WTC11 (cell line): ENCODE measurements around the gene CMYA5. TPM values are rescaled to one million over a fixed set of nuclear protein-coding genes. Genes with fewer than 3 reads are reported as not detected.

Source experiments
- ATAC-seq: fragments of 200-7000 bp; cut with Tn5 transposase; 2 replicates; pipeline ENCODE4 v1.10.0; 2021; ENCODE audit warnings: mild to moderate bottlenecking, moderate library complexity
- CTCF ChIA-PET: fragments of 300-600 bp; sonication (Branson Sonifier 250); formaldehyde crosslinking; loops from one replicate; lab custom pipeline; 2021; ENCODE audit warnings: antibody characterized with exemption; lab: Charles Lee
- POLR2A ChIA-PET: fragments of 350-600 bp; sonication (Branson Sonifier 250); formaldehyde crosslinking; loops from one replicate; lab custom pipeline; 2021; ENCODE audit warnings: antibody characterized with exemption; lab: Charles Lee
- DNase-seq: peaks from one replicate; pipeline ENCODE4 v3.0.0; 2021; ENCODE audit warnings: low spot score
- H3K27ac Mint-ChIP-seq: 2 replicates; pipeline ENCODE4 v1.8.0; 2021; ENCODE audit warnings: mixed read lengths
- H3K27me3 Mint-ChIP-seq: 2 replicates; pipeline ENCODE4 v1.8.0; 2021; ENCODE audit warnings: low read depth, mild to moderate bottlenecking, moderate library complexity, mixed read lengths
- H3K36me3 Mint-ChIP-seq: 2 replicates; pipeline ENCODE4 v1.8.0; 2021; ENCODE audit warnings: mixed read lengths
- H3K4me1 Mint-ChIP-seq: 2 replicates; pipeline ENCODE4 v1.8.0; 2022; ENCODE audit warnings: mixed read lengths
- H3K4me3 Mint-ChIP-seq: 2 replicates; pipeline ENCODE4 v1.8.0; 2021; ENCODE audit warnings: mild to moderate bottlenecking, moderate library complexity, mixed read lengths
- H3K9me3 Mint-ChIP-seq: 2 replicates; pipeline ENCODE4 v1.8.0; 2021; ENCODE audit warnings: mixed read lengths
- CREB1 ChIP-seq: sonication (generic); formaldehyde crosslinking; IDR thresholded peaks from 2 replicates; pipeline ENCODE4 v1.8.0; 2023; ENCODE audit warnings: mild to moderate bottlenecking, missing genetic modification reagents
- EMX1 ChIP-seq: fragments of 250-450 bp; sonication (Bioruptor Pico); IDR thresholded peaks from 2 replicates; pipeline ENCODE4 v1.8.0; 2021; ENCODE audit warnings: mild to moderate bottlenecking
- HMGA2 ChIP-seq: fragments of 250-450 bp; sonication (Bioruptor Pico); IDR thresholded peaks from 2 replicates; pipeline ENCODE4 v1.4.0; 2021; ENCODE audit warnings: mild to moderate bottlenecking, moderate library complexity
- NFE2L1 ChIP-seq: sonication (generic); formaldehyde crosslinking; IDR thresholded peaks from 2 replicates; pipeline ENCODE4 v1.8.1; 2023; ENCODE audit warnings: missing genetic modification reagents
- NFYB ChIP-seq: sonication (generic); formaldehyde crosslinking; conservative IDR thresholded peaks from 2 replicates; pipeline ENCODE4 v1.8.0; 2022; ENCODE audit warnings: low read depth, missing genetic modification reagents
- SMAD4 ChIP-seq: sonication (generic); formaldehyde crosslinking; IDR thresholded peaks from 2 replicates; pipeline ENCODE4 v1.8.0; 2022; ENCODE audit warnings: mild to moderate bottlenecking, missing genetic modification reagents
- total RNA-seq: library from RNA; stranded (reverse); gene quantifications from 3 replicates; pipeline ENCODE4 v1.2.3, GENCODE V29; 2021
- TF ChIP-seq, protein P1 (sequence below): sonication (generic); formaldehyde crosslinking; IDR thresholded peaks from 2 replicates; pipeline ENCODE4 v1.8.0; 2022; ENCODE audit warnings: mild to moderate bottlenecking, missing genetic modification reagents
- TF ChIP-seq, protein P2 (sequence below): sonication (generic); formaldehyde crosslinking; IDR thresholded peaks from 2 replicates; pipeline ENCODE4 v1.8.1; 2023; ENCODE audit warnings: mild to moderate bottlenecking, missing genetic modification reagents, moderate library complexity
- TF ChIP-seq, protein P3 (sequence below): fragments of 250-450 bp; sonication (Bioruptor Pico); IDR thresholded peaks from 2 replicates; pipeline ENCODE4 v2.1.2; 2022; ENCODE audit warnings: mild to moderate bottlenecking, moderate library complexity
- TF ChIP-seq, protein P4 (sequence below): fragments of 250-450 bp; sonication (Bioruptor Pico); IDR thresholded peaks from 2 replicates; pipeline ENCODE4 v1.9.0; 2021; ENCODE audit warnings: mild to moderate bottlenecking
- TF ChIP-seq, protein P5 (sequence below): sonication (generic); formaldehyde crosslinking; IDR thresholded peaks from 2 replicates; pipeline ENCODE4 v1.8.1; 2022; ENCODE audit warnings: low read depth, mild to moderate bottlenecking, moderate library complexity, missing genetic modification reagents, borderline replicate concordance
- TF ChIP-seq, protein P6 (sequence below): fragments of 250-450 bp; sonication (Bioruptor Pico); IDR thresholded peaks from 2 replicates; pipeline ENCODE4 v1.9.0; 2021; ENCODE audit warnings: moderate library complexity, mild to moderate bottlenecking, inconsistent platforms, borderline replicate concordance
- TF ChIP-seq, protein P7 (sequence below): sonication (generic); formaldehyde crosslinking; IDR thresholded peaks from 2 replicates; pipeline ENCODE4 v1.8.0; 2022; ENCODE audit warnings: mild to moderate bottlenecking, missing genetic modification reagents

The CMYA5 gene
- total RNA-seq, 1 experiment from 2014 or later: 1.2 TPM

DNA sequence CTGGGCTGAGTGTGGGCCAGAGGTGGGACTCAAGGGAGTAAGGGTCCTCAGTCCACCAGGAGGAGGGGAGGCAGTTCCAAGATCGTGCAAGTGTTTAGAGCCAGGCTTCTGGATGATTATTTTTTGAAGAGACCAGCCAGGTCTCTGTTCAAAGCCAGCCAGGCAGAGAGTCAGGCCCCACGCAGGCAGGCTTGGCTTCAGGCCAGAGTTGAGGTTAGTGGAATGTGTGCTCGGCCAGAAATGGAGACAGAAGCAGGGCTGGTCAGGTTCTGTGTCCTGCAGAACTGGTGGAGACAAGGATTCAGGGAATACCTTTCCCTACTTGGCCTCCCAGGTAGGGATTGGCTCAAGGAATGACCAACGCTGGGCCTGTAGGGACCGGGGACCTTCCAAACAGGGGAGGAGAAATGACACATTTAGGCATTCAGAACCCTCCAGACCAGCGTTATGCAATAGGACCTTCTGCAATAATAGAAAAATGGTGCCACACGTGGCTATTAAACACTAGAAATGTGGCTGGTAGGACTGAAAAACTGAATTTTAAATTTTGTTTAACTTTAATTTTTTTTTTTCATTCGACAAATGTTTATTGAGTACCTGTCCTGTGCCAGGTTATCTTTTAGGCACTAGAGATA, 106.2 kb downstream of the CMYA5 start:
- CTCF ChIA-PET: no interaction called here
- H3K27me3 Mint-ChIP-seq: no peaks in the 10 kb centered on the region
- POLR2A ChIA-PET: no interaction called here
- H3K36me3 Mint-ChIP-seq: no peaks in the 10 kb centered on the region
- H3K27ac Mint-ChIP-seq: no peak overlapping the region
- TF ChIP-seq, protein P1, sequence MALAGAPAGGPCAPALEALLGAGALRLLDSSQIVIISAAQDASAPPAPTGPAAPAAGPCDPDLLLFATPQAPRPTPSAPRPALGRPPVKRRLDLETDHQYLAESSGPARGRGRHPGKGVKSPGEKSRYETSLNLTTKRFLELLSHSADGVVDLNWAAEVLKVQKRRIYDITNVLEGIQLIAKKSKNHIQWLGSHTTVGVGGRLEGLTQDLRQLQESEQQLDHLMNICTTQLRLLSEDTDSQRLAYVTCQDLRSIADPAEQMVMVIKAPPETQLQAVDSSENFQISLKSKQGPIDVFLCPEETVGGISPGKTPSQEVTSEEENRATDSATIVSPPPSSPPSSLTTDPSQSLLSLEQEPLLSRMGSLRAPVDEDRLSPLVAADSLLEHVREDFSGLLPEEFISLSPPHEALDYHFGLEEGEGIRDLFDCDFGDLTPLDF (CRISPR knock-in tag): no peak
- TF ChIP-seq, protein P2, sequence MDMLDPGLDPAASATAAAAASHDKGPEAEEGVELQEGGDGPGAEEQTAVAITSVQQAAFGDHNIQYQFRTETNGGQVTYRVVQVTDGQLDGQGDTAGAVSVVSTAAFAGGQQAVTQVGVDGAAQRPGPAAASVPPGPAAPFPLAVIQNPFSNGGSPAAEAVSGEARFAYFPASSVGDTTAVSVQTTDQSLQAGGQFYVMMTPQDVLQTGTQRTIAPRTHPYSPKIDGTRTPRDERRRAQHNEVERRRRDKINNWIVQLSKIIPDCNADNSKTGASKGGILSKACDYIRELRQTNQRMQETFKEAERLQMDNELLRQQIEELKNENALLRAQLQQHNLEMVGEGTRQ (CRISPR knock-in tag): no peak
- TF ChIP-seq CREB1: no peak
- no peak for ATAC-seq
- peaks cover under 1% of the 10 kb centered on the region; the same call in 1 of the 2 replicates for H3K4me1 Mint-ChIP-seq
- no peak for DNase-seq
- H3K9me3 Mint-ChIP-seq: no peaks in the 10 kb centered on the region
- H3K4me3 Mint-ChIP-seq: no peak overlapping the region

DNA sequence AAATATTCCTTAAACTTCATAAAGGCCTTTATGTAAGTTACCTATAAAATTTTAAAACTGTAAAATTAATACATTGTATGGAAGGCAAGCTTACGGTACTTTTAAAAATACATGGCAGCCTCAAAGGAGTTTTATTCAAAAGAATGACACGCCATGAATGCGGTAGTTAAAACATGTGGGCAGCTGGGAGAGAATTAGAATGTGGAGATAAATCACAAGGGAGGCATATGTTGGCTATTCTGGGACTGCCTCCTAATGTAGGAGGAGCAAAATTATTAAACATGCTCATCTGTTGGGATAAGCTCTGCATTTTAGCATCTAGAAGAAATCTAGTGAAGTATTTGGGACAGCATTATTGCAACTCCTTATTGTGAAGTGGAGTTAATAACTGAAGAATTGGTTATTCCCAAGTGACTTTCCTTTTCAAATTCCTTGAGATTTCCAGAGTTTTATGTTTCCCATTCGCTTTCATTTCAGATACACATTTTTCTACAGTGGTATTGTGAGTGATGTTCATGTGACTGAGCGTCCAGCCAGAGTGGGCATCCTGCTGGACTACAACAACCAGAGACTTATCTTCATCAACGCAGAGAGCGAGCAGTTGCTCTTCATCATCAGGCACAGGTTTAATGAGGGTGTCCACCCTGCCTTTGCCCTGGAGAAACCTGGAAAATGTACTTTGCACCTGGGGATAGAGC, 109.4 kb downstream of the CMYA5 start:
- no peaks in the 10 kb centered on the region for H3K36me3 Mint-ChIP-seq
- H3K27ac Mint-ChIP-seq: no peak overlapping the region
- no peaks in the 10 kb centered on the region for H3K9me3 Mint-ChIP-seq
- H3K27me3 Mint-ChIP-seq: no peaks in the 10 kb centered on the region
- ChIA-PET POLR2A (no interaction called here), CTCF (no interaction called here)
- H3K4me3 Mint-ChIP-seq: no peak overlapping the region
- peaks cover 4% of the 10 kb centered on the region; the same call in 1 of the 2 replicates for H3K4me1 Mint-ChIP-seq
- DNase-seq (no peak), ATAC-seq (no peak)
- TF ChIP-seq CREB1 (no peak), NFE2L1 (CRISPR knock-in tag) (no peak), HMGA2 (CRISPR knock-in tag) (no peak), SMAD4 (CRISPR knock-in tag) (no peak), EMX1 (CRISPR knock-in tag) (no peak)
- TF ChIP-seq, protein P3, sequence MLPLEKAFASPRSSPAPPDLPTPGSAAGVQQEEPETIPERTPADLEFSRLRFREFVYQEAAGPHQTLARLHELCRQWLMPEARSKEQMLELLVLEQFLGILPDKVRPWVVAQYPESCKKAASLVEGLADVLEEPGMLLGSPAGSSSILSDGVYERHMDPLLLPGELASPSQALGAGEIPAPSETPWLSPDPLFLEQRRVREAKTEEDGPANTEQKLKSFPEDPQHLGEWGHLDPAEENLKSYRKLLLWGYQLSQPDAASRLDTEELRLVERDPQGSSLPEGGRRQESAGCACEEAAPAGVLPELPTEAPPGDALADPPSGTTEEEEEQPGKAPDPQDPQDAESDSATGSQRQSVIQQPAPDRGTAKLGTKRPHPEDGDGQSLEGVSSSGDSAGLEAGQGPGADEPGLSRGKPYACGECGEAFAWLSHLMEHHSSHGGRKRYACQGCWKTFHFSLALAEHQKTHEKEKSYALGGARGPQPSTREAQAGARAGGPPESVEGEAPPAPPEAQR (CRISPR knock-in tag): no peak
- TF ChIP-seq, protein P4, sequence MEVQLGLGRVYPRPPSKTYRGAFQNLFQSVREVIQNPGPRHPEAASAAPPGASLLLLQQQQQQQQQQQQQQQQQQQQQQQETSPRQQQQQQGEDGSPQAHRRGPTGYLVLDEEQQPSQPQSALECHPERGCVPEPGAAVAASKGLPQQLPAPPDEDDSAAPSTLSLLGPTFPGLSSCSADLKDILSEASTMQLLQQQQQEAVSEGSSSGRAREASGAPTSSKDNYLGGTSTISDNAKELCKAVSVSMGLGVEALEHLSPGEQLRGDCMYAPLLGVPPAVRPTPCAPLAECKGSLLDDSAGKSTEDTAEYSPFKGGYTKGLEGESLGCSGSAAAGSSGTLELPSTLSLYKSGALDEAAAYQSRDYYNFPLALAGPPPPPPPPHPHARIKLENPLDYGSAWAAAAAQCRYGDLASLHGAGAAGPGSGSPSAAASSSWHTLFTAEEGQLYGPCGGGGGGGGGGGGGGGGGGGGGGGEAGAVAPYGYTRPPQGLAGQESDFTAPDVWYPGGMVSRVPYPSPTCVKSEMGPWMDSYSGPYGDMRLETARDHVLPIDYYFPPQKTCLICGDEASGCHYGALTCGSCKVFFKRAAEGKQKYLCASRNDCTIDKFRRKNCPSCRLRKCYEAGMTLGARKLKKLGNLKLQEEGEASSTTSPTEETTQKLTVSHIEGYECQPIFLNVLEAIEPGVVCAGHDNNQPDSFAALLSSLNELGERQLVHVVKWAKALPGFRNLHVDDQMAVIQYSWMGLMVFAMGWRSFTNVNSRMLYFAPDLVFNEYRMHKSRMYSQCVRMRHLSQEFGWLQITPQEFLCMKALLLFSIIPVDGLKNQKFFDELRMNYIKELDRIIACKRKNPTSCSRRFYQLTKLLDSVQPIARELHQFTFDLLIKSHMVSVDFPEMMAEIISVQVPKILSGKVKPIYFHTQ (CRISPR knock-in tag): no peak
- TF ChIP-seq, protein P5, sequence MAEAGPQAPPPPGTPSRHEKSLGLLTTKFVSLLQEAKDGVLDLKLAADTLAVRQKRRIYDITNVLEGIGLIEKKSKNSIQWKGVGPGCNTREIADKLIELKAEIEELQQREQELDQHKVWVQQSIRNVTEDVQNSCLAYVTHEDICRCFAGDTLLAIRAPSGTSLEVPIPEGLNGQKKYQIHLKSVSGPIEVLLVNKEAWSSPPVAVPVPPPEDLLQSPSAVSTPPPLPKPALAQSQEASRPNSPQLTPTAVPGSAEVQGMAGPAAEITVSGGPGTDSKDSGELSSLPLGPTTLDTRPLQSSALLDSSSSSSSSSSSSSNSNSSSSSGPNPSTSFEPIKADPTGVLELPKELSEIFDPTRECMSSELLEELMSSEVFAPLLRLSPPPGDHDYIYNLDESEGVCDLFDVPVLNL: no peak

DNA sequence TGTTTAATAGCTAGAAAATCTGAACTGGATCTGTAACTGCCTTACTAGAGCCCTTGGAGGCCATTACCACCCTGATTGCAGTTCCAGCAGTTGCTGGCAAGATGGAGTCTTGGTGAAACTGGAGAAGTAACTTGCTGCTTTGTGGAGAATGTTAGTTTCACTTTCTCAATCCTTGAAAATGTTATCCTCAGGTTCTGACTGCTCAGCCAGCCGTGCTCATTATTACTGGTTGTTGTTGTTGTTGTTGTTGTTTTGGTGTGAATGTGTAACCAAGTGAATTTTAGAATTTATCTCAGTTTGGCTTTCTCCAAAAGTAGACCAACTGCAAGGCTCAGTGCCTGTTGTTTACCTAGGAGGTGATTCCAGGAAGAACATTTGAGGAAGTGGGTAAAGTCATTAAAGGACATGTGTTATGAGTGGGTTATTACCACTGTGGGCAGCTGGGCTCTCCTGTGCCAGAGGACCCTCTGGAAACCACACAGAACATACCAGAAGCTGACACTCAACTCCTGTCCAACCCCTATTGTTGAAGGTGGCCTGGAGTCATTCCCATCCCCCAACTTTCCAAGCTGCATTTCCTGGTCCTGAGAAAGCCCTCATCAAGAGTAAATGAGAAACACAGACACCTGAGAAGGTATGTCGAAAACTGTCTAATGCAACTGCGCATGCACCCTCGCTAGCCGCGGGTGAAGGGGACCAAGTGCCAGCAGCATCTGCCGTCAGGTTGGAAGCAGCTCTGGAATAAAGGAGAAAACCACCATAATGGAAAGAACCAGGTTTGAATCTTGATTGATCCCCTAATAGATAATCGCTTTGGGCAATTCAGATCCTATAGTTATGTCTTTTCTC, 111.6 kb downstream of the CMYA5 start:
- no peaks in the 10 kb centered on the region for H3K27me3 Mint-ChIP-seq
- no peak overlapping the region for H3K4me3 Mint-ChIP-seq
- H3K36me3 Mint-ChIP-seq: no peaks in the 10 kb centered on the region
- no peak overlapping the region for H3K27ac Mint-ChIP-seq
- DNase-seq (no peak), ATAC-seq (no peak)
- peaks cover 4% of the 10 kb centered on the region; the same call in 1 of the 2 replicates for H3K4me1 Mint-ChIP-seq
- no peaks in the 10 kb centered on the region for H3K9me3 Mint-ChIP-seq
- POLR2A ChIA-PET: no interaction called here
- TF ChIP-seq, protein P6, sequence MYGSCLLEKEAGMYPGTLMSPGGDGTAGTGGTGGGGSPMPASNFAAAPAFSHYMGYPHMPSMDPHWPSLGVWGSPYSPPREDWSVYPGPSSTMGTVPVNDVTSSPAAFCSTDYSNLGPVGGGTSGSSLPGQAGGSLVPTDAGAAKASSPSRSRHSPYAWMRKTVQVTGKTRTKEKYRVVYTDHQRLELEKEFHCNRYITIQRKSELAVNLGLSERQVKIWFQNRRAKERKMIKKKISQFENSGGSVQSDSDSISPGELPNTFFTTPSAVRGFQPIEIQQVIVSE (CRISPR knock-in tag): no peak
- TF ChIP-seq, protein P7, sequence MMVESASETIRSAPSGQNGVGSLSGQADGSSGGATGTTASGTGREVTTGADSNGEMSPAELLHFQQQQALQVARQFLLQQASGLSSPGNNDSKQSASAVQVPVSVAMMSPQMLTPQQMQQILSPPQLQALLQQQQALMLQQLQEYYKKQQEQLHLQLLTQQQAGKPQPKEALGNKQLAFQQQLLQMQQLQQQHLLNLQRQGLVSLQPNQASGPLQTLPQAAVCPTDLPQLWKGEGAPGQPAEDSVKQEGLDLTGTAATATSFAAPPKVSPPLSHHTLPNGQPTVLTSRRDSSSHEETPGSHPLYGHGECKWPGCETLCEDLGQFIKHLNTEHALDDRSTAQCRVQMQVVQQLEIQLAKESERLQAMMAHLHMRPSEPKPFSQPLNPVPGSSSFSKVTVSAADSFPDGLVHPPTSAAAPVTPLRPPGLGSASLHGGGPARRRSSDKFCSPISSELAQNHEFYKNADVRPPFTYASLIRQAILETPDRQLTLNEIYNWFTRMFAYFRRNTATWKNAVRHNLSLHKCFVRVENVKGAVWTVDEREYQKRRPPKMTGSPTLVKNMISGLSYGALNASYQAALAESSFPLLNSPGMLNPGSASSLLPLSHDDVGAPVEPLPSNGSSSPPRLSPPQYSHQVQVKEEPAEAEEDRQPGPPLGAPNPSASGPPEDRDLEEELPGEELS: no peak
- TF ChIP-seq NFYB (CRISPR knock-in tag): no peak
- TF ChIP-seq, protein P4 (CRISPR knock-in tag): no peak
- CTCF ChIA-PET: no interaction called here
